ENCODE results near the gene RPS3.
"Not testable (repeated sequence)": the region's sequence is repeated elsewhere in the genome, so short reads cannot be mapped to it uniquely, and the experiment has no call there.

The RPS3 gene

DNA sequence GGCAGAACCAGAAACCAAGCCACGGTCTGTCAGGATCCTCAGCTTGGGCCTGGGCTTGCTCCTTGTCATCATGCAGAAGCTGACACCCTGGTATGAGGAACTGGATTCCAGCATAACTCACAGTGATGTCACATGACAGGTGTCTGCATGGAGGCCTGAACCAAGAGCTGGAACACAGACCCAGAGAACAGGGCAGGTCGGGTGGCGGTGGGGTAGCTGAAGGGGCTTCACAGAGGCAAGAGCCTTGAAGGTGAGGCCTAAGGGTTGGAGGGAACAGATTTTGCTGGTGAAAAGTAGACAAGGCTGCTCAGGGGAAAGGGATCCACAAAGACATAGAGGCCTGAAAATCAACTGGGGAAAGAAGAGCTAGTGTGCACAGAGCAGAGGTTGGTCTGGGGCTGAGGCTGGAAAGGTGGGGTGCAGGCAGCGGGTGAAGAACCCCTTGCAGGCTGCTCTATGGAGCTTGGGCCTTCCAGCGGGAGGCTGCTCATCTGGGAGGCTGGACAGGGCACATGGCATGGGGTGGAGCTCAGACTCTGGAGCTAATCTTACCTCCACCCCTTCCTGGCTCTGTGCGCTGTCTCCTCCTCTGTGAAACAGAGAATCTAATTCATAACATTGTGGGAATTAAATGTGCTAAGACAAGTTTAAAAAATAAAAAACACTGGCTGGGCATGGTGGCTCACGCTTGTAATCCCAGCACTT lies 18.4 kb upstream of the RPS3 start:
- no peak for DNase-seq

DNA sequence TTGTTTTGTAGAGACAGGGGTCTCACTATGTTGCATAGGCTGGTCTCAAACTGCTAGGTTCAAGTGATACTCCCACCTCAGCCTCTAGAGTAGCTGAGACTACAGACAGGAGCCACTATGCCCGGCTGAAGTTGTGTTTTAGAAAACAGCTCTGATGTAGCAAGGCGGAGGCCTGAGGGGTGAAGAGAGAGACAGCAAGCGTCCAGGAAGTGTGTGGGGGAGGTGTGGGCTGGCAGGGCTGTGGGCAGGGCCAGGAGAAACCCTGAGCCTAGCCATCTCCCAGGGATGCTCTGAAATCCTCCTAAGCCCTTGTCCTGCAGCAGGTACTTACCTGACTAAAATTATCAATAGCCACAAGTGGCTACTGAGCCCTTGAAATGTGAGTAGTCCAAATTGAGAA lies 16.1 kb upstream of the RPS3 start:
- DNase-seq, result no peak

DNA sequence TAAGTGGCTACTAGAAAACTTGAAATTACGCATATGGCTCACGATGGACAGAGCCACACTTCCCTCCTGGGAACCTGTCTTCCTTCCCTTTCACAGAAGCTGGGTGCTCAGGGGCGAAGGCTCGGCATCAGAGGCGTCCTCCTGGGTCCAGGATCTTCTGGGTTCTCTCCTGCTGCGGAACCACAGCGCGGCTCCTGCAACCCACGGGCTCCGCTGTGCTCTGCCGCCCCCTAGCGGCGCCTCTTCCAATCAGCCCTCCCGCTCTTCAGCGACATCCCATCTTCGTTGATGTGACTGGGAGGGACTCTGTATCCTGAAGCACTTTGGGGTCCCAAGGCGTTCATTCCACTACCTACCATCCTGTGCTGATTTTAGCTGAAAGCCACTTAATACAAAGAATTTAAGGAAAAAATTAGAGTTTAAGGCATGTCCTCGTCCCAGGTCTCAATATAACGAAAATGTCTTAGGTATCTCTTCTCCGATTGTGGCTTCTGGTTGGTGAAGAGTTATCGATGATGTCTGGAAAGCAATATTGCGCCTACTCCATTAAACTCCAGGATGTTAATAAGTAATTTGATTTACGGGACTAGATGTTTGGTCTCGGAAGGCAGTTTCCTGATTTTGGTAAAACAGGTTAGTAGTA lies 14.8 kb upstream of the RPS3 start:
- peak; percentile 15 to 75 for DNase-seq

DNA sequence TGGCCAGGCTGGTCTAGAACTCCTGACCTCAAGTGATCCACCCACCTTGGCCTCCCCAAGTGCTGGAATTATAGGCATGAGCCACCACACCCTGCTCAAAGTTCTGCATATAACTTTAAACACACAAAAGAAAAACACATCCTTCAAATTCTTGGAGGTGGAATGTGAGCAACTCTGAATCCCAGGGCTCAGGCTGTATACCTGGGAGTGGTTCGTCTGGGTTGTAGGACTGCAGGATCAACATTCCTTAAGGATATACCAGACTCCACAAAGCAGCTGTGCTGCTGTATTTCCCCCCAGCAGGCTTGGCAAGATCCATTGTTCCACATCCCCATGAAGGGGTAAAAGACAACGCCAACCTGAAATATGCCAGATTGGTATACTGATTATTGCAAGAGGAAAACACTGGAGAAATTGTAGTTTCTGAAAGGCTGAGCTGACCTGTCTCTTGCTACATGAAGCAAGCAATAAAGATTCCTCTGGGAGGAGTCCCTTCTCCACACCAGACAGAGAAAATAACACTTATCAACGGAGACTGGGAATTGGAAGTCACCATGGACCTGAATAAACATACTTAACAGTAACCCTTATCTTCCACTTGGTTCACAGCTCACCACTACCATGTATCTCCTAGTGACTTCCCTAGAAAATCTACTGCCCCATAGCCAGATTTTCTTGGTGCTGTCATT lies 12.2 kb upstream of the RPS3 start:
- DNase-seq, result no peak

DNA sequence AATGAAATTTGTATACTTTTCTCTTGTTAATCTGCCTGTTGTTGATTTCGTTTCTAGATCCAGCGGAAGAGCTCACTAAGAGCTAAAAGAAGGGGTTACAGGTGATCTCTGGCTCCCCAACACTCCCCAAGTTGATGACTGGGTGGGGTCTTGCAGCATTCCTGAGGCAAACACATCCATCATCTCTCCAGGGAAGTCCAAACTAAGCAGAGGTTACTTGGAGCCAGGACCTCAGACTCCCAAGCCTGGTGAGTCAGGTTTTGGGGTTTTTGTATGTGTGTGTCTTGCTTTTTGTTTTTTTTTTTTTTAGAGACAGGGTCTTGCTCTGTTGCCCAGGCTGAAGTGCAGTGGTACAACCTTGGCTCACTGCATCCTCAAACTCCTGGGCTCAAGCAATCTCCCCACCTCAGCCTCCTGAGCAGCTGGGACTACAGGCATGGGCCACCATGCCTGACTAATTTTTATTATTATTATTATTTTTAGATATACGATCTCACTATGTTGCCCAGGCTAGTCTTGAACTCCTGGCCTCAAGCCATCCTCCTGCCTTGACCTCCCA lies 11.5 kb upstream of the RPS3 start:
- DNase-seq, result no peak

DNA sequence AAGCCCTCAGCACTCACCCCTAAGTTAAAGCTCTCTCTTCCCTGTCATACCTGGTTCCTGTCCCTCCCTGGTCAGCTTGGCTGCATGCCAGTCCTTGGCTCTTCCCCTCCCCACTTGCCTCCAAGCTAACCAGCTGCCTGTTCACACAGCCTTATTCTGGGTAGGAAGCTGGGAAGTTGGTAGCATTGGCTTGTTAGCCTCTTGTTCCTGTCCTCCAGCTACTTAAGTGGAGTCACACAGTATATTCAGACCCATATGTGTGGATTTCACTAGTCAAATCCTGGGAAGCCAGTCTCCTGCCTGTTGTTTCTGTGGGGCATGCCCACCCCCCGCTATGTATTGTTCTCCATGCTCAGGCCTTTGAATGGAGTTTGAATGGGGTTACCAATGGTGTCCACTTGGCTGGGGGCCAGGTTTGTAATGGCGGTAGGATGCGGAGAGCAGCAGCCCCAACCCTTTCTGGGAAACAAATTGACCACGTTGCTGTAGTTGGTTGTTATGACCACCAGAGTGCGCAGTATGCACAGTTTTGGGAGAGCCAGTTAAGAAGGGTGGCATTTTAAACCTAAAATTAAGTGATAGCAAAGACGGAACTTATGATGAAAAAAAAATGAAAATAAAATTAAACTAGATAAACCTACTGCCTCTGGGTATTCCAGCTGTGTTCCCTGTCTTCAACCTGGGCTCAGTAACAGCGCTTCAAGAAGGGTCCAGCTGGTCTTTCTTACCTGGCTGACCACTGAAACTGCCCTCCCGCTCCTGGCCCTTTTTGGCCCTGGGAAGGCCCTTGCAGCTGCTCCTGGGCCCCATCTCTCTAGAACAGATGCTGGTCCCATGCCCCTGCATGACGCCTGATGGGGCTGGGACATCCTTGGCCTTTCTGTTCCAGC lies 10.7 kb upstream of the RPS3 start:
- DNase-seq, result peak; percentile 78 to 83

DNA sequence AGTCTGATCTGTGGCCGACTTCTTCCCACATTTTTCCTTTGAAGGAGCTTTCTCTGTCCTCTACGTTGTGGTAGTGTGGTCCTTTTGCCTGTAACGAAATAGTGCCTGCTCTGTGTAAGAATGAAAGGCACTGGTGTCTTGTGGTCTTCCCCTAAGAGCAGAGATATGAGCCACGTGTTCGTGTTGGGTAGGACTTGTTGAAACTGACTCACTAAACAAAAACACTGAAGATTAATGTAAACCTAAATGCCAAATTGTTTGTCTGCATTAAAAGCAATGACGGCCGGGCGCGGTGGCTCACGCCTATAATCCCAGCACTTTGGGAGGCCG lies 10.1 kb upstream of the RPS3 start:
- DNase-seq, result no peak

DNA sequence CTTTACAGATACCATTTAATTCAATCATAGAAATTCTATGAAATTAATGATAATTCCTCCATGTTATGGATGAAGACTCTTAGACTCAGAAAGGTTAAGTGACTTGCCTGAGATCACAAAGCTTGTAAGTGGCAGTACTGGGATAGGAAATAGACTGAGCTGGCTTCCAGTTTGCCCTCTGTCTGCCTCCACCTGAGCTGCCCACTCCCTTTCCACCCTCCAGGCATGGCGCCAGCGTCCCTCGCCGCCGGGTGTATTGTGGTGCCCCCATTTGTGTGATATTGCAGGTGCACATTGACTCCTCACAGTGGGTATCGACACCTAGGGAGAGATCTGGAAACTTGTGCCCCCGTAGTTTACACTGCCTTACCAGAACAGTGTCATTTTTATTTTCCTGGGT lies 9.4 kb upstream of the RPS3 start:
- no peak for DNase-seq

DNA sequence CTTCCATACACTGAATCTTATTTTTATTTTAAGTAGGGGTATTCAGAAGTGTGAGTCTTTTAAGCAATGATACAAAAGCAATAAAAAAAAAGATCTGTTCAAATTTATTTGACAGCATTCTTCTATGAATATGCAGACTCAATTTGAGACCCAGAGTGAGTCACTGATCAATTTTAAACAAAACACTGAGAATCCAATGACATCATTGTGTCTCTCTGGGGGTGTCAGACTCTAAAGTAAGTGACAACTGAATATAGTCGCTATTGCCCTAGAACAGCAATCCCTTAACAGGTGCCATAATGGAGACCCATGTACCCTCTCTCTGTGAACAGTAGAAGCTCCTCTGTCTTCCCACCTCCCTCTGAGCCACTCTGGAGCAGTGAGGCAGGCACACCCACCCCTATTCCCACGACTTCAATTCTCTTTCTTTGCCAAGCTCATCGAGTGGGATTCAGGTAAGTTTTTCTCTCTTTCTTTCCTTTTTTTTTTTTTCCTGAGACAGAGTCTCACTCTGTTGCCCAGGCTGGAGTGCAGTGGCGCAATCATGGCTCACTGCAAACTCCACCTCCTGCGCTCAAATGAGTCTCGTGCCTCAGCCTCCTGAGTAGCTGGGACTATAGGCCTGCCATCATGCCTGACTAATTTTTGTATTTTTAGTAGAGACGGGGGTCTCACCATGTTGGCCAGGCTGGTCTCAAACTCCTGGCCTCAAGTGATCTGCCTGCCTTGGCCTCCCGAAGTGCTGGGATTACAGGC lies 5.1 kb upstream of the RPS3 start:
- DNase-seq, result no peak

DNA sequence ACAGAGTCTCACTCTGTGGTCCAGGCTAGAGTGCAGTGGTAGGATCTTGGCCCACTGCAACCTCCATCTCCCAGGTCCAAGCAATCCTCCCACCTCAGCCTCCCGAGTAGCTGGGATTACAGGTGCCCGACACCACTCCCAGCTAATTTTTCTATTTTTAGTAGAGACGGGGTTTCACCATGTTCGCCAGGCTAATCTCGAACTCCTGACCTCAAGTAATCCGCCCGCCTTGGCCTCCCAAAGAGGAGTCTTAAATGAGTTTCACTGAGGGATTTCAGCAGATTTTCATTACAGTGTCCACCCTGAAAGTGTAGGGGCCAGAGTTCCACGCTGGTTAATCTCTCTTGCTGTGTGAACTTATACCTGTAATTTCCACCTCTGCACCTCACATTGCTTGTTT lies 412 bp upstream of the RPS3 start:
- no peak for DNase-seq

DNA sequence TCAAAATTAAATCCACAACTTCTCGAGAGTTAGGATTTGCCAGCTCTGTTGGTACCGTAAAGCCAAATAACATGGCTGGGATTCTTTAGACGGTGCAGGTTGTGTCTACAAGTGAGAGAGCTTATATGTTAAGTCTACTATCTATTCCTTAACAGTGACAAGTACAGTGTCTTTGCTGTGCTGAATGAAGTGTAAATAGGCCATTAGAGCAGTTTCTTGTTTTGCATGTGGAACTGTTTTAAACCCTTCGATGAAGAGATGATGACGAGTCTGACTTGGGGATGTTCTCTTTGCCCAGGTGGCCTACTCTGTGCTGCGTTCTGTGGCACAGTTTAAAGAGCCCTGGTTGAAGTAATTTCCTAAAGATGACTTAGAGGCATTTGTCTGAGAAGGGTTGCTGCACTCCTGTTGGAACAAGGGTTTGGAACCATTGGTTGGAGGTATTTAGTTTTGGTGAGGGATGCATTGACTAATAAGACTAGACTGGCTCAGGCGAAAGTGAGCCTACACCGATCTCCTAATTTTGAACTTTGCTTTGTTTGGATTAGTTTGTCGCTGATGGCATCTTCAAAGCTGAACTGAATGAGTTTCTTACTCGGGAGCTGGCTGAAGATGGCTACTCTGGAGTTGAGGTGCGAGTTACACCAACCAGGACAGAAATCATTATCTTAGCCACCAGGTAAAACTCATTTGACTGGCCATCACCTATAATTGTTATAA lies 988 bp downstream of the RPS3 start:
- DNase-seq, result no peak

DNA sequence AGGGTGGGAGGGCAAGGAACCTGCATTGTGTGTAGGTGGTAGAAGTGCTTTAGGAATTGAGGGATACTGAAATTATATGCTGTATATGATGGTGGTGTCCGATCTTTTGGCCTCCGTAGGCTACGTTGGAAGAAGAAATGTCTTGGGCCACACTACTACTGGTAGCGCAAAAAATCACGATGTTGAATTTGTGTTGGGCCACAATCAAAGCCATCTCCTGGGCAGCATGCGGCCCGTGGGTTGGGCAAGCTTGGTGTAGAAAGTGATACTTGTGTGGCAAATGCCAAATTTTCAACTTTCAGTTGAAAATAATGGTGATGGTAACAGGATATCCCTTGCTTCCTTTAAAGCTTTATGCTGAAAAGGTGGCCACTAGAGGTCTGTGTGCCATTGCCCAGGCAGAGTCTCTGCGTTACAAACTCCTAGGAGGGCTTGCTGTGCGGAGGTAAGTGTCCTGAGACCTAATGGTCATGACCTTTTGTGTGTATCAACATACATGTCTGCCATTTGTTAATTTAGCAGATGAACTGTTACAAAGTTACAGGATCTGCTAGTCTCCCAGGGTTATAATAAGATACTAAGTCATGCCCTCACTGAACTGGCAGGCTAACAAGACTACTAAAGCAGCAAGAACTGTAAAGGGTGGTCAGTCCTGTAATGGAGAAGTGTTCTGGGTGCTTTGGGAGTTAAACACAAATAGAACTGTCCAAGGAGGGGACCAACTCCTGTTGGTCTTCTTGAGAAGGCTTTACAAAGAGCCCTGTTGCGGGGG lies 2.9 kb downstream of the RPS3 start:
- DNase-seq, result no peak

DNA sequence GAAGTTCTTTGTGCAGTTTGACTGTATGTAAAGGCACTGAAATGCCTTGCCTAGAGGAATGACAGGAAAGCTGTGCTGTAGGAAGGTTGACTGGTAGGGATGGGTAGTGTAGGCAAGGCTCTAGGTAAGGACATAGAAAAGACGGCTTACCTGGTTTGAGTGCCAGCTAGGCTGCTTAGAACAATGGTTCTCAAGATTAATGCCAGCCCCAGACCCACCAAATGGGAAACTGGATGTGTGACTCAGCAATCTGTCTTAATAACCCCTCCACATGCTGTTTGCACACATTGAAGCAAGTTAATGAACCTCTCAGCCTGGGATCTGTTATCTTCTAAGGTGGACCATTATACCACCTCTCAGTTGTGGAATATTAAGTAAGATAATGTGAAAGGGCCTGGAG lies 3.7 kb downstream of the RPS3 start:
- DNase-seq, result peak; percentile 13 to 48

DNA sequence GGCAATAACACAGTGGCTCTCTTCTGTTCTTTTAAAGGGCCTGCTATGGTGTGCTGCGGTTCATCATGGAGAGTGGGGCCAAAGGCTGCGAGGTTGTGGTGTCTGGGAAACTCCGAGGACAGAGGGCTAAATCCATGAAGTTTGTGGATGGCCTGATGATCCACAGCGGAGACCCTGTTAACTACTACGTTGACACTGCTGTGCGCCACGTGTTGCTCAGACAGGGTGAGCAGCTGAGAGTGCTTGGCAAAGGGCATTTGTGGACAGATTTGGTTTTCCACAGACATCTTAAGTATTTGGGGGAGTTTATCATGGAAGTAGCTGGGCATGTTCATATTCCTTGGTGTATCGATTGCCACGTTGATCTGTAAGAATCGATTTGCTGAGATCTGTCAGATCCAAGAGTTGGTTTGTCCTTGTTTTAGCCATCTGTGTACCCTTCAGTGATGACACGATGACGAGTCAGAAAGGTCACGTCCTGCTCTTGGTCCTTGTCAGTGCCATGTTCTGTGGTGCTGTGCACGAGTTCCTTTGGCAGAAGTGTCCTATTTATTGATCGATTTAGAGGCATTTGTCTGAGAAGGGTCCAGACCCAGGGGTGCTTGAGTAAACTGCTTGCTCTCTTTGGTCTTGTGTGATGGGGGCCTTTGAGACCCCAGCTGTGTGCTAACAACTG lies 4.8 kb downstream of the RPS3 start:
- no peak for DNase-seq

DNA sequence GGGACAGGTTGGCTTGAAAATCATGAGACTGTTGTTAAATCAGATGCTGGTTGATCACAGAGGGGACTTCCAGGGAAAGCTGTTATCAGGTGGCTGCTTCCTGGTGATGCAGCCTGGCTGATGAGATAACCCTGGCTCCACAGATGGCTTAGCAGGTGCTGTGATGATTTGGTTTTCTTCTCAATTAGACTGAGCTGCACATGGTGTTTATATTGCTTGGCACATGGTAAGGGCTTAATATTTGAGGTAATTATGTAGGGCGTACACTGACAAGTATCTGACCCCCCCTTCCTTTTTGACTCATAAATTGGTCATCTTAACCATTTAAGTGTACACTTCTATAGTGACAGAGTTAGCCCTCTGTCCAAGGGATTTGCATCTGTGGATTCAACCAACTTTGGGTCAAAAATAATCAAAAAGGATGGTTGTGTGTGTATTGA lies 7.0 kb downstream of the RPS3 start:
- DNase-seq, result peak; percentile 85 to 95

DNA sequence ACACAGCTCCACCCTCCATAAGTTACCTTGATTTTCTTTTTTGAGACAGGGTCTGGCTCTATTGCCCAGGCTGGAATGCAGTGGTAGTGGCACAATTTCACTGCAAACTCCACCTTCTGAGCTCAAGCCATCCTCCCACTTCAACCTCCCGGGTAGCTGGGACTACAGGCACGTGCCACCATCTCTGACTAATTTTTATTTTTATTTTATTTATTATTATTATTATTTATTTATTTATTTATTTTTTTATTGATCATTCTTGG lies 9.6 kb downstream of the RPS3 start:
- DNase-seq, result no peak

DNA sequence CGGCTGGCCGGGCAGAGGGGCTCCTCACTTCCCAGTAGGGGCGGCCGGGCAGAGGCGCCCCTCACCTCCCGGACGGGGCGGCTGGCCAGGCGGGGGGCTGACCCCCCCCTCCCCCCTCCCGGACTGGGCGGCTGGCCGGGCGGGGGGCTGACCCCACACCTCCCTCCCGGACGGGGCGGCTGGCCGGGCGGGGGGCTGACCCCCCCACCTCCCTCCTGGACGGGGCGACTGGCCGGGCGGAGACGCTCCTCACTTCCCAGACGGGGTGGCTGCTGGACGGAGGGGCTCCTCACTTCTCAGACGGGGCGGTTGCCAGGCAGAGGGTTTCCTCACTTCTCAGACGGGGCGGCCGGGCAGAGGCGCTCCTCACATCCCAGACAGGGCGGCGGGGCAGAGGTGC lies 10.7 kb downstream of the RPS3 start:
- DNase-seq, result not testable (repeated sequence)

DNA sequence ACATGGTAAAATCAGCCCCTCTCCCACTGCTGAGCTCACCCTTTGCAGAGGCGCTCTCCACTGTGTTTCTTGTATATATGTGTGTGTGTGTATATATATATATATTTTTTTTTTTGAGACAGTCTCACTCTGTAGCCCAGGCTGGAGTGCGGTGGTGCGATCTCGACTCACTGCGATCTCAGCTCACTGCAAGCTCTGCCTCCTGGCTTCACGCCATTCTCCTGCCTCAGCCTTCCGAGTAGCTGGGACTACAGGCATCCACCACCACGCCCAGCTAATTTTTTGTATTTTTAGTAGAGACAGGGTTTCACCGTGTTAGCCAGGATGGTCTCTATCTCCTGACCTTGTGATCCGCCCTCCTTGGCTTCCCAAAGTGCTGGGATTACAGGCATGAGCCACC lies 13.8 kb downstream of the RPS3 start:
- not testable (repeated sequence) for DNase-seq

DNA sequence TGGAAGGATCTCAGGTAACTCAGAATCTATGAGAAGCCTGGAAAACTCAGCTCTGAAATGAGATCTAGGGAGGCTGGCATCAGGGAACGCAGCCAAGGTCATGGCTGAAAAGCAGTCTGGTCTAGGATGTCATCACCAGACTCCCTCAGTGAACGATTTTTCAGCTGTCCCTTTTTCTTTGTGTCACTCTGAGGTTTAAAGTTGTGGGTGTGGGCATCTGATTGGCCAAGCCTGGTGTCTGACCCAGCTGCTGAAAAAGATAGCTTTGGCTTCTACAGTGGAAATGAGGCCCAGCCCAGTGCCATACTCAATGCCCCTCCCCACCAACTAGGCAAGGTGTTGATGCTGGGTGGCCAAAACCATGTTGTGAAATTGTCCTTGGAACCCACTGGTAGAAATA lies 14.5 kb downstream of the RPS3 start:
- no peak for DNase-seq

DNA sequence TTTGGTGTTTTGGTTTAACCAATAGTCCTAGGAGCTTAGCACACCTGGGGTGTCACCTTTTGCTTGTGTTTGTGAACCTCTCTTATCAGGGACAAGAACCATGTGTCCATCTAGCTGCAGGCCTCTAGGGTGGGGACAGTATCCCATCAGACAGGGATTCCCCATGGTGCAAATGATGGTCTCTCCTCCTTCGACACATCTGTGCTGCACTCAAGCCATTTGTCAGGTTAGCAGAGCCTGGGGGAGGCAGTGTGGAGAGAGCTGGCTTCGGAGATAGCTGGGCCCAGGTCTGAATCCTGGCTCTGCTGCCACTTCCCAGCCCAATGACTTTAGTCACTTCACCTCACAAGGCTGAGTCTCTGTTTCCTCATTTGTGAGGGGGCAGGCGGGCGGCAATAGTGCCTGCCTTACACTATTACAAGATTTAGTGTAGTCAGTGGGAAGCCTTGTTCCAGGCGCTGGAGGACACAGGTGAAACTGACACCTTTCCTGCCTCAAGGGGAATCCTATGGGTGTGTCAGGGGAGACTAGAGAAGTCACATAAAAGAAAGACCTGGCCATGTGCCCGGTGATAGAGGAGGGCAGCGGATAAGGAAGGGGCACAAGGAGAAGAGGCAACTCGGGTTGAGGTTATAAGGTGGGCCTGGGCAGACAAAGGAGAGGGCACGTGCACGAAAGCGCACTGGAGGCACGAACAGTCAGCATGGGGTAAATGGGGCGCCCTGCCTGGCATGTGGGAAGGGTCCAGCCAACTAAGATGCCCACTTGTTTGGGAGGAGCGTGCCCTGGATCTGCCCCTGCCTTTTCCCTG lies 21.1 kb downstream of the RPS3 start:
- DNase-seq, result peak; percentile 44 to 50
